HG03175 (cell line): ENCODE measurements around the gene EIF5A.
"Not testable (repeated sequence)": the region's sequence is repeated elsewhere in the genome, so short reads cannot be mapped to it uniquely, and the experiment has no call there.

Source experiments
- ATAC-seq: cut with Tn5 transposase; IDR thresholded peaks from one replicate; pipeline ENCODE4 v1.9.1; 2021; ENCODE audit warnings: mild to moderate bottlenecking, moderate library complexity; ENCODE audit not compliant: unreplicated experiment

Gene EIF5A

GRCh38 chr17:7329374-7329996, 22.1 kb downstream of the EIF5A start:
- ATAC-seq, result peak; percentile 71

- peak; percentile 40 for ATAC-seq
Measured at GRCh38 chr17:7329997-7330637, 22.7 kb downstream of the EIF5A start.

GRCh38 chr17:7330638-7331015, 23.2 kb downstream of the EIF5A start:
- no peak for ATAC-seq

GRCh38 chr17:7332111-7332510, 24.7 kb downstream of the EIF5A start:
- no peak for ATAC-seq

GRCh38 chr17:7332600-7333069, 25.2 kb downstream of the EIF5A start:
- not testable (repeated sequence) for ATAC-seq

- ATAC-seq, result no peak
Measured at GRCh38 chr17:7334938-7335538, 27.6 kb downstream of the EIF5A start.

- not testable (repeated sequence) for ATAC-seq
Measured at GRCh38 chr17:7335765-7336164, 28.3 kb downstream of the EIF5A start.

- peak; percentile 62 for ATAC-seq
Measured at GRCh38 chr17:7336240-7337175, 29.1 kb downstream of the EIF5A start, which contains the start of gene ACAP1. TSS of gene ACAP1 (plus strand) at chr17:7336529. CDS start at chr17:7336735, 206 bp downstream.

GRCh38 chr17:7337600-7337999, 30.2 kb downstream of the EIF5A start:
- ATAC-seq, result not testable (repeated sequence)

- no peak for ATAC-seq
Measured at GRCh38 chr17:7340179-7340578, 32.8 kb downstream of the EIF5A start.

GRCh38 chr17:7341842-7342241, 34.4 kb downstream of the EIF5A start:
- no peak for ATAC-seq

- ATAC-seq, result no peak
Measured at GRCh38 chr17:7343250-7343649, 35.8 kb downstream of the EIF5A start.

GRCh38 chr17:7346761-7347614, 39.6 kb downstream of the EIF5A start:
- ATAC-seq, result no peak

- no peak for ATAC-seq
Measured at GRCh38 chr17:7347630-7348477, 40.4 kb downstream of the EIF5A start.

- ATAC-seq, result no peak
Measured at GRCh38 chr17:7348478-7349242, 41.2 kb downstream of the EIF5A start.

GRCh38 chr17:7351665-7352502, 44.5 kb downstream of the EIF5A start, which contains the start of gene KCTD11:
TSS of gene KCTD11 (plus strand) at chr17:7352162.
- ATAC-seq, result peak; percentile 70

GRCh38 chr17:7352503-7352889, 45.1 kb downstream of the EIF5A start:
- ATAC-seq, result no peak
